Activated B cell treated with CpG ODN at 0.5 μM for 24 hours (primary cell): ENCODE measurements around the gene GPR75. TPM values are rescaled to one million over a fixed set of nuclear protein-coding genes. Genes with fewer than 3 reads are reported as not detected.

Source experiments
- ATAC-seq: fragments of 200-7000 bp; cut with Tn5 transposase; one replicate; pipeline ENCODE4 v1.10.0; 2021; ENCODE audit warnings: low read depth, mild to moderate bottlenecking, moderate library complexity
- CTCF ChIA-PET: fragments of 350-600 bp; sonication (Branson Sonifier 250); formaldehyde crosslinking; loops from one replicate; lab custom pipeline; 2021; ENCODE audit warnings: antibody characterized with exemption; lab: Charles Lee
- POLR2A ChIA-PET: fragments of 350-600 bp; sonication (Branson Sonifier 250); formaldehyde crosslinking; loops from one replicate; lab custom pipeline; 2021; ENCODE audit warnings: antibody characterized with exemption; lab: Charles Lee
- DNase-seq: peaks from one replicate; pipeline ENCODE4 v3.0.0; 2022
- H3K27ac Mint-ChIP-seq: one replicate; pipeline ENCODE4 v1.8.0; 2020; ENCODE audit warnings: mixed read lengths
- H3K27me3 Mint-ChIP-seq: one replicate; pipeline ENCODE4 v1.8.0; 2021; ENCODE audit warnings: mixed read lengths
- H3K36me3 Mint-ChIP-seq: one replicate; pipeline ENCODE4 v1.8.0; 2021; ENCODE audit warnings: low read depth, mixed read lengths
- H3K4me1 Mint-ChIP-seq: one replicate; pipeline ENCODE4 v1.8.0; 2021; ENCODE audit warnings: mixed read lengths
- H3K4me3 Mint-ChIP-seq: one replicate; pipeline ENCODE4 v1.8.0; 2020; ENCODE audit warnings: mild to moderate bottlenecking, mixed read lengths
- H3K9me3 Mint-ChIP-seq: one replicate; pipeline ENCODE4 v1.8.0; 2020; ENCODE audit warnings: mixed read lengths
- CTCF ChIP-seq: fragments of 200-600 bp; IDR thresholded peaks from one replicate; pipeline ENCODE4 v1.8.0; 2022; ENCODE audit warnings: antibody characterized with exemption, mild to moderate bottlenecking
- intact Hi-C: fragments of 100-400 bp; cut with micrococcal nuclease; formaldehyde crosslinking; loops from one replicate; pipeline ENCODE4 v1.15.1; 2024
- total RNA-seq: library from RNA; stranded (reverse); gene quantifications from 2 replicates; pipeline ENCODE4 v1.2.3, GENCODE V29; 2022

GPR75 gene
- total RNA-seq, 1 donor from 2014 or later = 6.3 TPM

- ChIA-PET POLR2A (no interaction called here), CTCF (no interaction called here)
- no peaks in the 10 kb centered on the region for H3K4me1 Mint-ChIP-seq
- intact Hi-C loops = no loop called here
- H3K4me3 Mint-ChIP-seq = no peak overlapping the region
- ATAC-seq (no peak), DNase-seq (no peak)
- H3K27me3 Mint-ChIP-seq = no peaks in the 10 kb centered on the region
- H3K9me3 Mint-ChIP-seq = no peaks in the 10 kb centered on the region
- H3K36me3 Mint-ChIP-seq = peaks cover 78% of the 10 kb centered on the region
- TF ChIP-seq CTCF = no peak
- no peak overlapping the region for H3K27ac Mint-ChIP-seq
These were observed 21.0 kb upstream of the GPR75 start for GRCh38 chr2:53880756-53881155.

GRCh38 chr2:53877556-53877955 is 17.8 kb upstream of the GPR75 start:
- Mint-ChIP-seq H3K36me3 (peaks cover 72% of the 10 kb centered on the region), H3K27ac (no peak overlapping the region), H3K27me3 (no peaks in the 10 kb centered on the region), H3K4me1 (no peaks in the 10 kb centered on the region), H3K4me3 (no peak overlapping the region), H3K9me3 (no peaks in the 10 kb centered on the region)
- intact Hi-C loops = no loop called here
- ChIA-PET CTCF (interaction anchor here (1.1 kb wide), 1 partner anchor 25 kb away, joined by 3 read pairs; no protein-coding TSS in a partner anchor), POLR2A (interaction anchor here (0.7 kb wide), 1 partner anchor 209 kb away, joined by 5 read pairs; no protein-coding TSS in a partner anchor)
- no peak for DNase-seq
- no peak for ATAC-seq
- TF ChIP-seq CTCF = no peak

- ChIA-PET POLR2A (interaction anchor here (0.7 kb wide), 1 partner anchor 209 kb away, joined by 5 read pairs; no protein-coding TSS in a partner anchor), CTCF (interaction anchor here (1.1 kb wide), 1 partner anchor 25 kb away, joined by 3 read pairs; no protein-coding TSS in a partner anchor)
- no peak for TF ChIP-seq CTCF
- ATAC-seq (no peak), DNase-seq (no peak)
- Mint-ChIP-seq H3K27ac (no peak overlapping the region), H3K4me3 (no peak overlapping the region), H3K27me3 (no peaks in the 10 kb centered on the region), H3K9me3 (no peaks in the 10 kb centered on the region), H3K36me3 (peaks cover 69% of the 10 kb centered on the region), H3K4me1 (no peaks in the 10 kb centered on the region)
- intact Hi-C loops = no loop called here
These were observed 17.3 kb upstream of the GPR75 start for GRCh38 chr2:53877112-53877511.

- Mint-ChIP-seq H3K27me3 (no peaks in the 10 kb centered on the region), H3K36me3 (peaks cover 63% of the 10 kb centered on the region), H3K9me3 (no peaks in the 10 kb centered on the region), H3K4me3 (no peak overlapping the region), H3K4me1 (no peaks in the 10 kb centered on the region), H3K27ac (no peak overlapping the region)
- intact Hi-C loops = no loop called here
- no peak for ATAC-seq
- ChIA-PET CTCF (no interaction called here), POLR2A (no interaction called here)
- DNase-seq = no peak
- TF ChIP-seq CTCF = no peak
These were observed 14.7 kb upstream of the GPR75 start for GRCh38 chr2:53874401-53874950.

GRCh38 chr2:53867773-53868172 is 8.0 kb upstream of the GPR75 start:
- CTCF ChIA-PET = no interaction called here
- POLR2A ChIA-PET = no interaction called here
- TF ChIP-seq CTCF = no peak

More at GRCh38 chr2:53867773-53868172, 8.0 kb upstream of the GPR75 start:
- Mint-ChIP-seq H3K27me3 (no peaks in the 10 kb centered on the region), H3K9me3 (no peaks in the 10 kb centered on the region), H3K4me1 (no peaks in the 10 kb centered on the region), H3K4me3 (no peak overlapping the region), H3K27ac (no peak overlapping the region), H3K36me3 (peaks cover 71% of the 10 kb centered on the region)
- DNase-seq (no peak), ATAC-seq (no peak)
- intact Hi-C loops = no loop called here
